ENCODE results near the gene SRGAP1. TPM values are rescaled to one million over a fixed set of nuclear protein-coding genes. Genes with fewer than 3 reads are reported as not detected.

The SRGAP1 gene
- total RNA-seq, 1 donor, result 26.1 TPM

GRCh38 chr12:63941166-63941800, 96.8 kb downstream of the SRGAP1 start:
- Histone ChIP-seq H3K4me3 (ENCODE audit: insufficient read depth, low read length) (no peak overlapping the region), H3K4me2 (ENCODE audit: insufficient read depth, low read length) (no peak overlapping the region), H2AFZ (ENCODE audit: low read length) (no peak overlapping the region), H3K27ac (ENCODE audit: low read depth, low read length) (no peak overlapping the region), H3K27me3 (ENCODE audit: insufficient read depth, low read length) (no peaks in the 10 kb centered on the region), H3K9me3 (ENCODE audit: low read depth, low read length) (no peaks in the 10 kb centered on the region), H4K20me1 (ENCODE audit: insufficient read depth, low read length) (peaks cover 3% of the 10 kb centered on the region), H3K79me2 (ENCODE audit: insufficient read depth, low read length) (peaks cover 96% of the 10 kb centered on the region), H3K4me1 (ENCODE audit: insufficient read depth, low read length) (no peaks in the 10 kb centered on the region), H3K36me3 (ENCODE audit: insufficient read depth, low read length) (no peaks in the 10 kb centered on the region)
- TF ChIP-seq CTCF (IDR thresholded peaks at IDR 0.05; ENCODE audit: extremely low read depth, low read depth, low read length), result no peak
- no peak for DNase-seq (ENCODE audit: insufficient read length, low spot score, missing footprints)

GRCh38 chr12:63941879-63942278, 97.4 kb downstream of the SRGAP1 start:
- Histone ChIP-seq H3K4me2 (ENCODE audit: insufficient read depth, low read length) (no peak overlapping the region), H2AFZ (ENCODE audit: low read length) (no peak overlapping the region), H3K79me2 (ENCODE audit: insufficient read depth, low read length) (peaks cover 96% of the 10 kb centered on the region), H3K4me3 (ENCODE audit: insufficient read depth, low read length) (no peak overlapping the region), H3K36me3 (ENCODE audit: insufficient read depth, low read length) (no peaks in the 10 kb centered on the region), H3K4me1 (ENCODE audit: insufficient read depth, low read length) (no peaks in the 10 kb centered on the region), H3K27me3 (ENCODE audit: insufficient read depth, low read length) (no peaks in the 10 kb centered on the region), H3K9me3 (ENCODE audit: low read depth, low read length) (no peaks in the 10 kb centered on the region), H4K20me1 (ENCODE audit: insufficient read depth, low read length) (peaks cover 3% of the 10 kb centered on the region), H3K27ac (ENCODE audit: low read depth, low read length) (no peak overlapping the region)
- TF ChIP-seq CTCF (IDR thresholded peaks at IDR 0.05; ENCODE audit: extremely low read depth, low read depth, low read length), result no peak
- no peak for DNase-seq (ENCODE audit: insufficient read length, low spot score, missing footprints)

- no peaks in the 10 kb centered on the region for H3K36me3 ChIP-seq (ENCODE audit: insufficient read depth, low read length)
- no peak for TF ChIP-seq CTCF (IDR thresholded peaks at IDR 0.05; ENCODE audit: extremely low read depth, low read depth, low read length)
- H3K27ac ChIP-seq (ENCODE audit: low read depth, low read length), result no peak overlapping the region
- H2AFZ ChIP-seq (ENCODE audit: low read length), result no peak overlapping the region
- no peak for DNase-seq (ENCODE audit: insufficient read length, low spot score, missing footprints)
- no peaks in the 10 kb centered on the region for H3K27me3 ChIP-seq (ENCODE audit: insufficient read depth, low read length)
- no peak overlapping the region for H3K4me2 ChIP-seq (ENCODE audit: insufficient read depth, low read length)
- H4K20me1 ChIP-seq (ENCODE audit: insufficient read depth, low read length), result peaks cover 6% of the 10 kb centered on the region
- H3K4me1 ChIP-seq (ENCODE audit: insufficient read depth, low read length), result no peaks in the 10 kb centered on the region
- no peak overlapping the region for H3K4me3 ChIP-seq (ENCODE audit: insufficient read depth, low read length)
- H3K79me2 ChIP-seq (ENCODE audit: insufficient read depth, low read length), result peaks cover 97% of the 10 kb centered on the region
- H3K9me3 ChIP-seq (ENCODE audit: low read depth, low read length), result no peaks in the 10 kb centered on the region
Observed at GRCh38 chr12:63942464-63943241, 98.2 kb downstream of the SRGAP1 start.

- Histone ChIP-seq H3K4me1 (ENCODE audit: insufficient read depth, low read length) (no peaks in the 10 kb centered on the region), H3K79me2 (ENCODE audit: insufficient read depth, low read length) (peaks cover 91% of the 10 kb centered on the region), H3K27me3 (ENCODE audit: insufficient read depth, low read length) (no peaks in the 10 kb centered on the region), H3K27ac (ENCODE audit: low read depth, low read length) (no peak overlapping the region), H3K4me3 (ENCODE audit: insufficient read depth, low read length) (no peak overlapping the region), H3K36me3 (ENCODE audit: insufficient read depth, low read length) (no peaks in the 10 kb centered on the region), H3K9me3 (ENCODE audit: low read depth, low read length) (no peaks in the 10 kb centered on the region), H3K4me2 (ENCODE audit: insufficient read depth, low read length) (no peak overlapping the region), H2AFZ (ENCODE audit: low read length) (no peak overlapping the region), H4K20me1 (ENCODE audit: insufficient read depth, low read length) (peaks cover 6% of the 10 kb centered on the region)
- DNase-seq (ENCODE audit: insufficient read length, low spot score, missing footprints), result no peak
- no peak for TF ChIP-seq CTCF (IDR thresholded peaks at IDR 0.05; ENCODE audit: extremely low read depth, low read depth, low read length)
Observed at GRCh38 chr12:63944034-63944579, 99.6 kb downstream of the SRGAP1 start.
